ENCODE data around the gene AMBRA1. TPM values are rescaled to one million over a fixed set of nuclear protein-coding genes. Genes with fewer than 3 reads are reported as not detected.

The AMBRA1 gene
- total and polyA plus RNA-seq, 2 of the 8 experiments (the other 6 are each of a cell fraction or from before 2014, with no cell fraction given), result 14.2 to 37.4 TPM

GRCh38 chr11:46637546-46637945, 43.7 kb upstream of the AMBRA1 start:
- H3K23me2 ChIP-seq (ENCODE audit: low read depth, low read length), result no peaks in the 10 kb centered on the region
- H3K4me1 ChIP-seq (replicated peaks in 1 of 4; ENCODE audit: control insufficient read depth in 3 of 4, insufficient read depth in 4 of 4, low read length in 3 of 4), result no peaks in the 10 kb centered on the region
- H2AK5ac ChIP-seq (ENCODE audit: low read depth, low read length), result no peak overlapping the region
- no peaks in the 10 kb centered on the region for H3K27me3 ChIP-seq (replicated peaks in 1 of 4; ENCODE audit: control insufficient read depth in 3 of 4, extremely low read depth in 1 of 4, insufficient read depth in 3 of 4, low read length in 3 of 4)
- CTCF ChIA-PET (ENCODE audit: partially characterized antibody), result no interaction called here
- H2BK120ac ChIP-seq (replicated peaks; ENCODE audit: low read depth, low read length), result no peak overlapping the region
- no peak for TF ChIP-seq TCF12 (IDR thresholded peaks at IDR 0.05; ENCODE audit: low read depth, low read length)
- no peak for TF ChIP-seq RXRA (IDR thresholded peaks at IDR 0.05; ENCODE audit: insufficient read depth, low read depth, low read length)
- TF ChIP-seq ATF2 (IDR thresholded peaks at IDR 0.05; ENCODE audit: low read length), result no peak
- H2BK20ac ChIP-seq (ENCODE audit: low read length), result no peak overlapping the region
- H3K14ac ChIP-seq (ENCODE audit: insufficient read length), result no peak overlapping the region
- H3K4me2 ChIP-seq (ENCODE audit: insufficient read depth in 1 of 2, low read depth in 2 of 2, low read length in 2 of 2), result no peak overlapping the region
- no peaks in the 10 kb centered on the region; the same call in 1 of the 2 replicates for H3K79me1 ChIP-seq (ENCODE audit: low read depth, low read length)
- H2BK5ac ChIP-seq (ENCODE audit: low read depth, low read length), result no peak overlapping the region
- DNase-seq (ENCODE audit: low read depth in 1 of 2, low spot score in 2 of 2) (no peak), FAIRE-seq (no peak)
- no peak overlapping the region for H4K5ac ChIP-seq (ENCODE audit: insufficient read length, low read depth, low read length)
- no peak overlapping the region for H3K9ac ChIP-seq (replicated peaks in 1 of 4; ENCODE audit: extremely low read depth in 1 of 4, low read depth in 3 of 4, low read length in 3 of 4)
- no peak overlapping the region for H3K27ac ChIP-seq (ENCODE audit: low read depth, low read length)
- 89% methylated on average over 5 of the region's 5 CpGs; no CpG with 5 or more reads in 1 of the 2 experiments for WGBS, 2 experiments (ENCODE audit: extremely low coverage in 1 of 2, insufficient coverage in 1 of 2, insufficient read length in 1 of 2, insufficient replicate concordance in 2 of 2, low coverage in 1 of 2, low lambda C conversion rate in 2 of 2, missing lambda C conversion rate in 1 of 2)
- no peaks in the 10 kb centered on the region; a peak in 1 of 4 replicates for H3K79me2 ChIP-seq (ENCODE audit: control insufficient read depth in 1 of 2, insufficient read depth in 2 of 2, low read length in 2 of 2)
- H2AFZ ChIP-seq (ENCODE audit: low read length), result no peak overlapping the region
- H3K56ac ChIP-seq (replicated peaks; ENCODE audit: insufficient read length, low read depth, low read length), result no peak overlapping the region
- peaks cover 0 to 2% of the 10 kb centered on the region in 2 experiments for H4K20me1 ChIP-seq (replicated peaks in 1 of 2; ENCODE audit: control insufficient read depth in 1 of 2, insufficient read depth in 2 of 2, low read length in 2 of 2)
- no peak overlapping the region for H3K4ac ChIP-seq (replicated peaks; ENCODE audit: insufficient read length, low read depth, low read length)
- H3K18ac ChIP-seq (ENCODE audit: extremely low read depth, low read length), result no peak overlapping the region
- peaks cover 0 to 3% (median under 1%) of the 10 kb centered on the region in 4 experiments; a peak in 3 of 8 replicates for H3K36me3 ChIP-seq (ENCODE audit: control insufficient read depth in 2 of 4, insufficient read depth in 4 of 4, low read length in 3 of 4)
- no peak overlapping the region for H4K91ac ChIP-seq (replicated peaks; ENCODE audit: insufficient read length, low read length)
- no peak overlapping the region for H2BK12ac ChIP-seq (ENCODE audit: low read depth, low read length)
- H3K23ac ChIP-seq (ENCODE audit: insufficient read length), result no peak overlapping the region
- H4K8ac ChIP-seq (ENCODE audit: extremely low read depth, insufficient read depth, low read length), result no peak overlapping the region
- H3K4me3 ChIP-seq (ENCODE audit: extremely low read depth in 1 of 4, insufficient read depth in 2 of 4, low read depth in 3 of 4, low read length in 4 of 4), result no peak overlapping the region
- POLR2A ChIA-PET (ENCODE audit: partially characterized antibody), result interaction anchor here (0.7 to 1.4 kb wide), 3 partner anchors 11 to 26 kb away, joined by 3 to 5 read pairs (median 3); no protein-coding TSS in a partner anchor
- no peak overlapping the region for H2BK15ac ChIP-seq (ENCODE audit: low read length)
- no peaks in the 10 kb centered on the region for H3K9me3 ChIP-seq (ENCODE audit: insufficient read depth in 2 of 2, low read depth in 1 of 2, low read length in 1 of 2)

Measured in H1 (cell line).